ENCODE measurements around the gene MRPL17. TPM values are rescaled to one million over a fixed set of nuclear protein-coding genes. Genes with fewer than 3 reads are reported as not detected.

Gene MRPL17
- total RNA-seq, 1 donor, result 29.7 TPM

GRCh38 chr11:6646918-6647679 is 36.0 kb downstream of the MRPL17 start:
- no peak overlapping the region for H3K4me2 ChIP-seq (ENCODE audit: insufficient read depth, low read length)
- no peaks in the 10 kb centered on the region for H3K36me3 ChIP-seq (ENCODE audit: insufficient read depth, low read length)
- no peak overlapping the region for H3K27ac ChIP-seq (ENCODE audit: low read depth, low read length)
- DNase-seq (ENCODE audit: insufficient read length, low spot score, missing footprints), result no peak
- H3K27me3 ChIP-seq (ENCODE audit: insufficient read depth, low read length), result peaks cover 76% of the 10 kb centered on the region
- no peaks in the 10 kb centered on the region for H3K79me2 ChIP-seq (ENCODE audit: insufficient read depth, low read length)
- no peaks in the 10 kb centered on the region for H4K20me1 ChIP-seq (ENCODE audit: insufficient read depth, low read length)
- H3K9me3 ChIP-seq (ENCODE audit: low read depth, low read length), result no peaks in the 10 kb centered on the region
- peaks cover 12% of the 10 kb centered on the region for H3K4me1 ChIP-seq (ENCODE audit: insufficient read depth, low read length)
- no peak overlapping the region for H3K4me3 ChIP-seq (ENCODE audit: insufficient read depth, low read length)
- H2AFZ ChIP-seq (ENCODE audit: low read length), result no peak overlapping the region
- TF ChIP-seq CTCF (IDR thresholded peaks at IDR 0.05; ENCODE audit: extremely low read depth, low read depth, low read length), result no peak

GRCh38 chr11:6646576-6646917 is 36.6 kb downstream of the MRPL17 start:
- Histone ChIP-seq H3K9me3 (ENCODE audit: low read depth, low read length) (no peaks in the 10 kb centered on the region), H3K79me2 (ENCODE audit: insufficient read depth, low read length) (no peaks in the 10 kb centered on the region), H3K36me3 (ENCODE audit: insufficient read depth, low read length) (no peaks in the 10 kb centered on the region), H3K4me2 (ENCODE audit: insufficient read depth, low read length) (peak overlapping the region; percentile 74), H2AFZ (ENCODE audit: low read length) (peak overlapping the region; percentile 84), H3K27ac (ENCODE audit: low read depth, low read length) (no peak overlapping the region), H3K27me3 (ENCODE audit: insufficient read depth, low read length) (peaks cover 73% of the 10 kb centered on the region), H4K20me1 (ENCODE audit: insufficient read depth, low read length) (no peaks in the 10 kb centered on the region), H3K4me1 (ENCODE audit: insufficient read depth, low read length) (peaks cover 12% of the 10 kb centered on the region), H3K4me3 (ENCODE audit: insufficient read depth, low read length) (peak overlapping the region; percentile 43)
- TF ChIP-seq CTCF (IDR thresholded peaks at IDR 0.05; ENCODE audit: extremely low read depth, low read depth, low read length), result no peak
- DNase-seq (ENCODE audit: insufficient read length, low spot score, missing footprints), result no peak

- Histone ChIP-seq H3K4me3 (ENCODE audit: insufficient read depth, low read length) (peak overlapping the region; percentile 43), H3K27me3 (ENCODE audit: insufficient read depth, low read length) (peaks cover 69% of the 10 kb centered on the region), H2AFZ (ENCODE audit: low read length) (peak overlapping the region; percentile 84), H3K4me1 (ENCODE audit: insufficient read depth, low read length) (peaks cover 12% of the 10 kb centered on the region), H3K9me3 (ENCODE audit: low read depth, low read length) (no peaks in the 10 kb centered on the region), H3K36me3 (ENCODE audit: insufficient read depth, low read length) (no peaks in the 10 kb centered on the region), H3K4me2 (ENCODE audit: insufficient read depth, low read length) (peak overlapping the region; percentile 74), H3K27ac (ENCODE audit: low read depth, low read length) (no peak overlapping the region), H3K79me2 (ENCODE audit: insufficient read depth, low read length) (no peaks in the 10 kb centered on the region), H4K20me1 (ENCODE audit: insufficient read depth, low read length) (no peaks in the 10 kb centered on the region)
- DNase-seq (ENCODE audit: insufficient read length, low spot score, missing footprints), result peak; percentile 95
- no peak for TF ChIP-seq CTCF (IDR thresholded peaks at IDR 0.05; ENCODE audit: extremely low read depth, low read depth, low read length)
These were observed 37.1 kb downstream of the MRPL17 start for GRCh38 chr11:6646071-6646470.

- Histone ChIP-seq H3K79me2 (ENCODE audit: insufficient read depth, low read length) (no peaks in the 10 kb centered on the region), H3K4me3 (ENCODE audit: insufficient read depth, low read length) (no peak overlapping the region), H3K27me3 (ENCODE audit: insufficient read depth, low read length) (peaks cover 39% of the 10 kb centered on the region), H2AFZ (ENCODE audit: low read length) (no peak overlapping the region), H3K4me1 (ENCODE audit: insufficient read depth, low read length) (peaks cover 19% of the 10 kb centered on the region), H3K4me2 (ENCODE audit: insufficient read depth, low read length) (no peak overlapping the region), H4K20me1 (ENCODE audit: insufficient read depth, low read length) (no peaks in the 10 kb centered on the region), H3K9me3 (ENCODE audit: low read depth, low read length) (no peaks in the 10 kb centered on the region), H3K27ac (ENCODE audit: low read depth, low read length) (no peak overlapping the region), H3K36me3 (ENCODE audit: insufficient read depth, low read length) (no peaks in the 10 kb centered on the region)
- TF ChIP-seq CTCF (IDR thresholded peaks at IDR 0.05; ENCODE audit: extremely low read depth, low read depth, low read length), result no peak
- no peak for DNase-seq (ENCODE audit: insufficient read length, low spot score, missing footprints)
These were observed 40.2 kb downstream of the MRPL17 start for GRCh38 chr11:6642957-6643356.
